Measurements from ENCODE around the gene CRMP1. TPM values are rescaled to one million over a fixed set of nuclear protein-coding genes. Genes with fewer than 3 reads are reported as not detected.

CRMP1 gene
- total RNA-seq, 1 experiment from 2014 or later = 87.0 TPM

GRCh38 chr4:5783486-5783885 lies 109.4 kb downstream of the CRMP1 start:
- Histone ChIP-seq H3K4me3 (no peak overlapping the region), H3K27me3 (no peaks in the 10 kb centered on the region), H3K4me1 (no peaks in the 10 kb centered on the region), H3K27ac (no peak overlapping the region), H3K36me3 (peaks cover 8% of the 10 kb centered on the region), H3K9me3 (replicated peaks) (no peaks in the 10 kb centered on the region)
- no peak for DNase-seq

GRCh38 chr4:5782829-5783476 lies 109.9 kb downstream of the CRMP1 start:
- no peak overlapping the region for H3K4me3 ChIP-seq
- H3K27ac ChIP-seq = no peak overlapping the region
- H3K9me3 ChIP-seq (replicated peaks) = no peaks in the 10 kb centered on the region
- DNase-seq = no peak
- H3K4me1 ChIP-seq = no peaks in the 10 kb centered on the region
- no peaks in the 10 kb centered on the region for H3K27me3 ChIP-seq
- H3K36me3 ChIP-seq = peaks cover 8% of the 10 kb centered on the region

- no peak for DNase-seq
- no peaks in the 10 kb centered on the region for H3K4me1 ChIP-seq
- H3K9me3 ChIP-seq (replicated peaks) = peaks cover 4% of the 10 kb centered on the region; the same call in 1 of the 2 replicates
- no peak overlapping the region for H3K27ac ChIP-seq
- no peak overlapping the region for H3K4me3 ChIP-seq
- H3K36me3 ChIP-seq = peaks cover 8% of the 10 kb centered on the region
- H3K27me3 ChIP-seq = no peaks in the 10 kb centered on the region
Observed at GRCh38 chr4:5781691-5782090, 111.2 kb downstream of the CRMP1 start.

- no peak for DNase-seq
- H3K27ac ChIP-seq = no peak overlapping the region
Observed at GRCh38 chr4:5780831-5781480, 111.9 kb downstream of the CRMP1 start.

GRCh38 chr4:5776510-5776909 lies 116.4 kb downstream of the CRMP1 start:
- no peaks in the 10 kb centered on the region for H3K27me3 ChIP-seq
- H3K27ac ChIP-seq = no peak overlapping the region
- peaks cover 5% of the 10 kb centered on the region; the same call in 1 of the 2 replicates for H3K36me3 ChIP-seq
- no peak overlapping the region for H3K4me3 ChIP-seq
- DNase-seq = no peak
- H3K9me3 ChIP-seq (replicated peaks) = peaks cover 13% of the 10 kb centered on the region
- no peaks in the 10 kb centered on the region for H3K4me1 ChIP-seq

More at GRCh38 chr4:5780831-5781480, 111.9 kb downstream of the CRMP1 start:
- peaks cover 12% of the 10 kb centered on the region for H3K9me3 ChIP-seq (replicated peaks)
- no peaks in the 10 kb centered on the region for H3K4me1 ChIP-seq
- no peak overlapping the region for H3K4me3 ChIP-seq
- H3K36me3 ChIP-seq = peaks cover 8% of the 10 kb centered on the region
- H3K27me3 ChIP-seq = no peaks in the 10 kb centered on the region

GRCh38 chr4:5774416-5775036 lies 118.4 kb downstream of the CRMP1 start:
- no peak overlapping the region for H3K4me3 ChIP-seq
- H3K36me3 ChIP-seq = peaks cover 2% of the 10 kb centered on the region; the same call in 1 of the 2 replicates
- H3K9me3 ChIP-seq (replicated peaks) = peaks cover 13% of the 10 kb centered on the region
- H3K4me1 ChIP-seq = no peaks in the 10 kb centered on the region
- DNase-seq = no peak
- no peak overlapping the region for H3K27ac ChIP-seq
- H3K27me3 ChIP-seq = no peaks in the 10 kb centered on the region

- Histone ChIP-seq H3K4me3 (no peak overlapping the region), H3K27me3 (no peaks in the 10 kb centered on the region), H3K36me3 (peaks cover 6% of the 10 kb centered on the region; the same call in 1 of the 2 replicates), H3K4me1 (no peaks in the 10 kb centered on the region), H3K9me3 (replicated peaks) (peaks cover 13% of the 10 kb centered on the region), H3K27ac (no peak overlapping the region)
- no peak for DNase-seq
Observed at GRCh38 chr4:5773271-5773555, 119.7 kb downstream of the CRMP1 start.

- Histone ChIP-seq H3K27me3 (no peaks in the 10 kb centered on the region), H3K9me3 (replicated peaks) (peaks cover 13% of the 10 kb centered on the region), H3K27ac (no peak overlapping the region), H3K4me3 (no peak overlapping the region), H3K4me1 (no peaks in the 10 kb centered on the region), H3K36me3 (peaks cover 6% of the 10 kb centered on the region; the same call in 1 of the 2 replicates)
- DNase-seq = no peak
Observed at GRCh38 chr4:5772528-5773270, 120.2 kb downstream of the CRMP1 start.

Other genes with a start within 250 kb of the CRMP1 start
- 9.5 and 9.9 TPM in 2 replicates for gene EVC2, start 184.5 kb downstream of the CRMP1 start, total RNA-seq (2014; rRNA removed; shearing (Covaris generic))
- 13.8 and 14.3 TPM in 2 replicates for gene EVC, start 181.9 kb downstream of the CRMP1 start, total RNA-seq (2014; rRNA removed; shearing (Covaris generic))
- gene C4orf50, start 125.3 kb upstream of the CRMP1 start, total RNA-seq (2014; rRNA removed; shearing (Covaris generic)) = not detected in 2 replicates